Testis (tissue), 2 donors: Measurements from ENCODE around the gene CWC25.

Source experiments
- CTCF ChIP-seq, 3 experiments: fragments of 450-650 bp in 2 of 3; fragments of 200-600 bp in 1 of 3; sonication (generic) in 1 of 3; IDR thresholded peaks; one replicate each; pipeline ENCODE4 v1.5.1; 2016 to 2019; ENCODE audit warnings: antibody characterized with exemption in 3 of 3, mild to moderate bottlenecking in 2 of 3, moderate library complexity in 1 of 3
- POLR2A ChIP-seq: fragments of 450-650 bp; IDR thresholded peaks from one replicate; pipeline ENCODE4 v1.6.1; 2017; ENCODE audit warnings: antibody characterized with exemption, mild to moderate bottlenecking, moderate library complexity

GRCh38 chr17:38848939-38849605 is 24.0 kb upstream of the CWC25 start:
- TF ChIP-seq CTCF (IDR thresholded peaks at IDR 0.05) (no peak), POLR2A (no peak)
